Thoracic aorta (tissue), 2 donors: ENCODE measurements around the gene HILPDA. TPM values are rescaled to one million over a fixed set of nuclear protein-coding genes. Genes with fewer than 3 reads are reported as not detected.

ENCODE experiments used
- ATAC-seq: fragments of 150-250 bp; one replicate; pipeline ENCODE4 v1.8.0; 2017; ENCODE audit warnings: low read depth; ENCODE audit not compliant: insufficient number of reproducible peaks, low FRiP score
- DNase-seq: peaks from one replicate; pipeline ENCODE4 v3.0.0-alpha.2; 2020; ENCODE audit warnings: low spot score
- H3K27ac ChIP-seq, 2 donors: fragments of 200-600 bp; sonication (generic); 1 replicate in 1 of 2; 2 replicates in 1 of 2; pipeline ENCODE4 v1.5.1; 2016; ENCODE audit warnings: mild to moderate bottlenecking in 2 of 2, moderate library complexity in 2 of 2
- H3K27me3 ChIP-seq: fragments of 200-600 bp; sonication (generic); replicated peaks from 2 replicates; pipeline ENCODE4 v1.6.0; 2016; ENCODE audit warnings: mild to moderate bottlenecking; ENCODE audit not compliant: insufficient read depth
- H3K36me3 ChIP-seq: fragments of 200-600 bp; sonication (generic); one replicate; pipeline ENCODE4 v1.5.1; 2016
- H3K4me1 ChIP-seq, 2 donors: fragments of 200-600 bp; sonication (generic); 1 replicate in 1 of 2; 2 replicates in 1 of 2; pipeline versions ENCODE4 v1.5.1 to v1.6.0; 2016; ENCODE audit warnings: low read depth in 2 of 2, mild to moderate bottlenecking in 1 of 2; ENCODE audit not compliant: control insufficient read depth in 1 of 2
- H3K4me3 ChIP-seq: fragments of 200-600 bp; sonication (generic); 2 replicates; pipeline ENCODE4 v1.5.1; 2016; ENCODE audit warnings: mild to moderate bottlenecking
- H3K9me3 ChIP-seq: fragments of 200-600 bp; sonication (generic); 2 replicates; pipeline ENCODE4 v1.5.1; 2016
- total RNA-seq, 2 donors: library from RNA; depleted of rRNA; stranded (reverse); fragments of >200 nt; gene quantifications; one replicate each; pipeline versions ENCODE4 v1.1.0 to v1.2.3, GENCODE V29; 2016
- TF ChIP-seq, protein P1 (sequence below): fragments of 200-600 bp; sonication (generic); IDR thresholded peaks from one replicate; pipeline ENCODE4 v1.5.1; 2019; ENCODE audit warnings: antibody characterized with exemption

The HILPDA gene, protein sequence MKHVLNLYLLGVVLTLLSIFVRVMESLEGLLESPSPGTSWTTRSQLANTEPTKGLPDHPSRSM
- 10 to 100 TPM in 1 of 2 donors, 1 to 10 TPM in 1; 9.3 to 19.8 TPM for total RNA-seq

DNA sequence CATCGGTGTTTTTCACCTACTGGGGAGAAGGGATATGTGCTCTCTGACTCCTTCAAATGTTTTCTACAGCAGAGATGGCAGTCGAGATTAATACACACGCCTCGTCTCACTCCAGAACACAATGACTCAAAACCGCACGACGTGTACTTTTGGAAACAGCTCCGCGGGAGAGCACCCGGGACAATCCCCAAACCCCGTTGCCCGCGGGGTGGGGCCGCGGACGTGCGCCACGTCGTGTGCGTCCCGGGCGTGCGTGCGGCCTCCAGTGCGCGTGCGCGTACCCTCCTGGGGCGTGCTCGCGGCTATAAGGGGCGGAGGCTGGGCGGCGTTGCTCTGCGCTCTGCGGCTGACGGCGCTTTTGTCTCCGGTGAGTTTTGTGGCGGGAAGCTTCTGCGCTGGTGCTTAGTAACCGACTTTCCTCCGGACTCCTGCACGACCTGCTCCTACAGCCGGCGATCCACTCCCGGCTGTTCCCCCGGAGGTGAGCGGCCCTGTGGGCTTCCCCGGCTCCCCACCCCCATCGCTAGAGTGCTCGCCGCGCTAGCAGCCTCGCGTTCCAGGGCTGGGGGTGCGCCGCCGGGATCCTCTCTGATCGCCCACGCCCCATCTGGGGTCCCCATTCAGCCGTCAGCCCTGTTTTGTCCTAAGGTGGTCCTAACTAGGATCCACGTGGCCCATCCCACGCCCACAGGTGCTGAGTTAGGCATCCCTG, at the start of gene HILPDA:
TSS of gene HILPDA (plus strand) at position 336 of the 712 bp plus-strand sequence. CDS start 1,391 bp downstream, outside the sequence.
- TF ChIP-seq, protein P1, sequence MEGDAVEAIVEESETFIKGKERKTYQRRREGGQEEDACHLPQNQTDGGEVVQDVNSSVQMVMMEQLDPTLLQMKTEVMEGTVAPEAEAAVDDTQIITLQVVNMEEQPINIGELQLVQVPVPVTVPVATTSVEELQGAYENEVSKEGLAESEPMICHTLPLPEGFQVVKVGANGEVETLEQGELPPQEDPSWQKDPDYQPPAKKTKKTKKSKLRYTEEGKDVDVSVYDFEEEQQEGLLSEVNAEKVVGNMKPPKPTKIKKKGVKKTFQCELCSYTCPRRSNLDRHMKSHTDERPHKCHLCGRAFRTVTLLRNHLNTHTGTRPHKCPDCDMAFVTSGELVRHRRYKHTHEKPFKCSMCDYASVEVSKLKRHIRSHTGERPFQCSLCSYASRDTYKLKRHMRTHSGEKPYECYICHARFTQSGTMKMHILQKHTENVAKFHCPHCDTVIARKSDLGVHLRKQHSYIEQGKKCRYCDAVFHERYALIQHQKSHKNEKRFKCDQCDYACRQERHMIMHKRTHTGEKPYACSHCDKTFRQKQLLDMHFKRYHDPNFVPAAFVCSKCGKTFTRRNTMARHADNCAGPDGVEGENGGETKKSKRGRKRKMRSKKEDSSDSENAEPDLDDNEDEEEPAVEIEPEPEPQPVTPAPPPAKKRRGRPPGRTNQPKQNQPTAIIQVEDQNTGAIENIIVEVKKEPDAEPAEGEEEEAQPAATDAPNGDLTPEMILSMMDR, result no peak
- DNase-seq (peak; percentile 85), ATAC-seq (peak; percentile 77)
- Histone ChIP-seq H3K27me3 (no peaks in the 10 kb centered on the region), H3K9me3 (no peaks in the 10 kb centered on the region), H3K4me3 (peak within 1 kb of the TSS; percentile 85), H3K4me1 (peaks cover 26 to 73% of the 10 kb centered on the region in 2 donors), H3K27ac (peak within 1 kb of the TSS; percentile 91 to 97), H3K36me3 (no peaks in the 10 kb centered on the region)

DNA sequence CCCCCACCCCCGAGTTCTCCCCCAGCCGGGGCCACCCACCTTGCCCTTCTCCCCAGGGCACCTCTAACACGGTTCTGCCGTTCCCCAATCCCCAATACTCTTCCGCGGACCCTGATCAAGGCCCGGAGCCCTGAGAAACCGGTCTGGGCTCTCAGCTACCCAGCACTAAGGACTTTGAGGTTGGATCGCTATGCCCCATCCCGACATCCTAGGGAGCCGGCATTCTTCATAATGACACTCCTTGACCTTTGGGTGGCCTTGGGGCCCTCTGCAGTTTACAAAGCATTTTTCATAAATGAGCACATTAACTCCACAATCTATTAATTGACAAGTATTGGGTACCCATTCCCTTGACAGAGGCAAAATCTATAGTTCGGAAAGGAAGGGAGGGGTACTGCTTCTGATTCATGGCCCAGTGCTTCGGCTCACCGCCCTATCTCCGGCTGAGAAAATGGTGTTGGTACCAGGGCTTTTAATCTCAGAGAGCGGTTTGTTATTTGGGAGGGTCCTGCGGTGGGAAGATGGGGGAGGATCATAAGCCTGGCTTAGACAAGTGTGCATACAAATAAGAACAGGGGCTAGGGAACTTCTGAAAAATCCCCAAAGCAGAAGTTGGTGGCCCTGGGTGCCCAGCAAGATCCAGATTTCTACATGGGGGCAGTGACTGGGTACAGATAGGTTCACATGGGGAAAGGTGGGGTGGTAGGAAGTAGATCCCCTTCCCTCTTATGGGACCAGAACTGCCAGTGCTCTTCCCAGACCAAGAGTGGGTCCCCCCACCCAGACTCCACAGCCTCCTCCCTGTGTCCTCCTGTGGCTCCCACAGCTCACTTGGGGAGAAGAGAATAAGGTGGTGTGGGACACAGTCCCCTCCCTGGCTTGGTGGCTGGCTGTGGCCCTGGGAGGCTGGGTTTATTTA, 49.1 kb upstream of the HILPDA start:
- Histone ChIP-seq H3K4me1 (peaks cover 26 to 38% of the 10 kb centered on the region in 2 donors), H3K36me3 (no peaks in the 10 kb centered on the region), H3K27ac (peak overlapping the region in 1 of 2 donors; percentile 36), H3K27me3 (no peaks in the 10 kb centered on the region), H3K9me3 (no peaks in the 10 kb centered on the region), H3K4me3 (peak overlapping the region; percentile 90)
- ATAC-seq, result no peak
- TF ChIP-seq, protein P1, result no peak
- DNase-seq, result no peak

- no peak for ATAC-seq
- Histone ChIP-seq H3K27me3 (no peaks in the 10 kb centered on the region), H3K27ac (peak overlapping the region in 1 of 2 donors; percentile 92), H3K36me3 (no peaks in the 10 kb centered on the region), H3K4me3 (no peak overlapping the region), H3K4me1 (peaks cover 26 to 38% of the 10 kb centered on the region in 2 donors), H3K9me3 (no peaks in the 10 kb centered on the region)
- TF ChIP-seq, protein P1, result no peak
- DNase-seq, result no peak
These were observed 48.5 kb upstream of the HILPDA start for GRCh38 chr7:128407233-128407589.

DNA sequence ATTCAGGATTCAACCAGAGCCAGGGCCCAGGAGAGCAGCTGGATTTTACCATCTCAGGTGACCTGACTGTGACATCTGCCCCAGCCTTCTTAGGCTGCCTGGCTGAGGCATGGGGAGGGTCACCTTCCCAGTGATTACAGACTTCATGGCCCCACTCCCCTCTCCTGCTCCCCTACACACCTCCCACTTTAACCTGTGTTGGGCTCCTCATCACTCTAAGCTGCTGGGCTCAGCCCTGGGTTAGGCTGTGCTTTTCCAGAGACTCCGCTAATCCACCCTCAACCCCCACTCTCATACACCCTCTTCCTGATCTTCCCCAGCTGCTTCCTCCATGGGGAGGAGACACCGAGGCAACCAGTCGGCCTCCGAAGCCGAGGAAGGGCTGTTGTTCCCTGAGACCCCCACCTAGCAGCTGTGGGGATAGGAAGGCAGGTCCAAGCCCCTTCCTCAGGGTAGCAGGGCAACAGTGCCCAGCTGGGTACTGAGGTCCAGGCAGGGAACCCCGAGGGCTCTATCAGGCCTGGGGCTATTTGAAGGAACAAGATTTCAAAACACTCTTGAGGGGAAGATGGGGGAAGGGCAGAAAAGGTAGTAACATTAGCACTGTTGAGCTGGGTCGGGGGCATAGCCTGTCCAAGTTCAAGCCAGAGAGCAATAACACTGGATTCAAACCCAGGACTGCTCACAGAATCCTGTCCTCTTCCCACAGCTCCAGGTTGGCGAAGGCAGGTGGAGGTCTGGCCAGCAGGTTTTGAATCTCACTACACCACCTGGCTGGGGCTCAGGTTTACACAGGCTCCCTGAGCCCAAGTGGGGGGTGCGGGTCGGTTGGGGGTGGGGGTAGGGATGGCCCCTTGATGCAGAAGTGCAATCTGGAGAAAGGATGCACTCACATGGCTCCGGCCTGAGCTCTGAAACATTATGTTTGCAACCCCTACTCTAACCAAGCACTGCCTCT, 47.6 kb upstream of the HILPDA start:
- ATAC-seq (no peak), DNase-seq (no peak)
- TF ChIP-seq, protein P1, result no peak
- Histone ChIP-seq H3K9me3 (no peaks in the 10 kb centered on the region), H3K4me1 (peaks cover 26 to 38% of the 10 kb centered on the region in 2 donors), H3K36me3 (no peaks in the 10 kb centered on the region), H3K4me3 (peak overlapping the region; percentile 87), H3K27me3 (no peaks in the 10 kb centered on the region), H3K27ac (peak overlapping the region; percentile 90 to 92)
